A549 (cell line): Measurements from ENCODE around the gene CAMTA1. TPM values are rescaled to one million over a fixed set of nuclear protein-coding genes. Genes with fewer than 3 reads are reported as not detected.

Experiments used
- ATAC-seq, 2 experiments: fragments of 200-7000 bp in 1 of 2; fragments of >200 bp in 1 of 2; cut with Nextera tagmentation in 1 of 2; cut with Tn5 transposase in 1 of 2; 3 replicates each; pipeline versions ENCODE4 v1.8.0 to v1.9.1; 2018 to 2020; ENCODE audit warnings: mild to moderate bottlenecking in 1 of 2, moderate library complexity in 1 of 2
- CTCF ChIA-PET: fragments of 300-600 bp; sonication (Branson Sonifier 250); formaldehyde crosslinking; extraction: SDS; loops from one replicate; lab custom pipeline; 2021; ENCODE audit warnings: antibody characterized with exemption, inconsistent platforms; lab: Yijun Ruan, JAX
- POLR2A ChIA-PET: fragments of 350-600 bp; formaldehyde crosslinking; extraction: SDS; loops from one replicate; lab custom pipeline; 2021; ENCODE audit warnings: antibody characterized with exemption, inconsistent platforms; lab: Yijun Ruan, JAX
- DNase-seq, 2 experiments: peaks; one replicate each; pipeline versions ENCODE4 v3.0.0 to v3.0.0-alpha.2; 2011 to 2016; ENCODE audit warnings: low read depth in 1 of 2, low spot score in 1 of 2
- FAIRE-seq: peaks from 2 replicates; lab custom pipeline; 2011; peaks lifted over from hg19 to GRCh38; lab: Jason Lieb, UNC
- H3K27ac ChIP-seq, 2 experiments: fragments of >200 bp; sonication (Bioruptor Twin); formaldehyde crosslinking; 3 replicates each; pipeline ENCODE4 v1.5.1; 2016 to 2017
- H3K4me1 ChIP-seq: fragments of >200 bp; sonication (Bioruptor Twin); formaldehyde crosslinking; 3 replicates; pipeline ENCODE4 v1.6.1; 2016
- H3K4me2 ChIP-seq: fragments of >200 bp; sonication (Bioruptor Twin); formaldehyde crosslinking; 3 replicates; pipeline ENCODE4 v1.6.1; 2016
- H3K4me3 ChIP-seq: fragments of >200 bp; sonication (Bioruptor Twin); formaldehyde crosslinking; 3 replicates; pipeline ENCODE4 v1.5.1; 2016
- H3K9me3 ChIP-seq: fragments of >200 bp; sonication (Bioruptor Twin); formaldehyde crosslinking; 3 replicates; pipeline ENCODE4 v1.6.1; 2016
- BCL3 ChIP-seq: fragments of >200 bp; sonication (Bioruptor Twin); formaldehyde crosslinking; IDR thresholded peaks from 3 replicates; pipeline ENCODE4 v1.6.1; 2016
- CTCF ChIP-seq: fragments of >200 bp; sonication (Bioruptor Twin); formaldehyde crosslinking; IDR thresholded peaks from 3 replicates; pipeline ENCODE4 v1.5.1; 2016
- EHMT2 ChIP-seq: fragments of 200-600 bp; sonication (generic); IDR thresholded peaks from 2 replicates; pipeline ENCODE4 v1.6.1; 2016; ENCODE audit warnings: antibody characterized with exemption, low read depth, mild to moderate bottlenecking, moderate library complexity
- EP300 ChIP-seq, 2 experiments: fragments of >200 bp; sonication (Bioruptor Twin); formaldehyde crosslinking; IDR thresholded peaks; 2 replicates in 1 of 2; 3 replicates in 1 of 2; pipeline ENCODE4 v1.6.1; 2016 to 2017
- GATA3 ChIP-seq: IDR thresholded peaks from 2 replicates; pipeline ENCODE4 v1.6.1; 2012; ENCODE audit warnings: borderline replicate concordance
- HEYL ChIP-seq: fragments of 250-450 bp; sonication (Bioruptor Pico); IDR thresholded peaks from 2 replicates; pipeline ENCODE4 v1.8.0; 2021; ENCODE audit warnings: mild to moderate bottlenecking, moderate library complexity
- HOXB5 ChIP-seq: fragments of 250-450 bp; sonication (Bioruptor Pico); IDR thresholded peaks from 2 replicates; pipeline ENCODE4 v1.5.0; 2020; ENCODE audit warnings: mild to moderate bottlenecking, moderate library complexity
- JUN ChIP-seq, 2 experiments: fragments of >200 bp; sonication (Bioruptor Twin); formaldehyde crosslinking; IDR thresholded peaks; 2 replicates in 1 of 2; 3 replicates in 1 of 2; pipeline ENCODE4 v1.6.1; 2016 to 2017
- KDM1A ChIP-seq: fragments of 200-600 bp; sonication (generic); IDR thresholded peaks from 2 replicates; pipeline ENCODE4 v1.6.1; 2016; ENCODE audit warnings: low read depth, mild to moderate bottlenecking
- KDM5A ChIP-seq: fragments of 200-600 bp; sonication (generic); IDR thresholded peaks from 2 replicates; pipeline ENCODE4 v1.6.1; 2016; ENCODE audit warnings: antibody characterized with exemption, mild to moderate bottlenecking
- NFE2L2 ChIP-seq: fragments of 150-350 bp; conservative IDR thresholded peaks from 2 replicates; pipeline ENCODE4 v1.6.1; 2014; ENCODE audit warnings: low read length
- PBX3 ChIP-seq: IDR thresholded peaks from 2 replicates; pipeline ENCODE4 v1.6.1; 2012
- POLR2AphosphoS2 ChIP-seq: conservative IDR thresholded peaks from 2 replicates; pipeline ENCODE4 v1.6.1; 2012; ENCODE audit warnings: low read length, improper control_type of control experiment, inconsistent platforms
- RAD21 ChIP-seq, 2 experiments: fragments of >200 bp in 1 of 2; sonication (Bioruptor Twin) in 1 of 2; formaldehyde crosslinking in 1 of 2; IDR thresholded peaks in 1 of 2; conservative IDR thresholded peaks in 1 of 2; 2 replicates in 1 of 2; 3 replicates in 1 of 2; pipeline ENCODE4 v1.6.1; 2012 to 2018; ENCODE audit warnings: inconsistent platforms in 1 of 2
- RARB ChIP-seq: fragments of 250-450 bp; sonication (Bioruptor Pico); IDR thresholded peaks from 2 replicates; pipeline ENCODE4 v1.8.0; 2021; ENCODE audit warnings: mild to moderate bottlenecking, moderate library complexity
- SREBF2 ChIP-seq: fragments of 450-650 bp; IDR thresholded peaks from 2 replicates; pipeline ENCODE4 v1.6.1; 2014; ENCODE audit warnings: mild to moderate bottlenecking, moderate library complexity
- TP53 ChIP-seq: fragments of 250-450 bp; sonication (Bioruptor Pico); IDR thresholded peaks from 2 replicates; pipeline ENCODE4 v1.5.0; 2021; ENCODE audit warnings: mild to moderate bottlenecking, moderate library complexity
- ZNF302 ChIP-seq: fragments of 250-450 bp; sonication (Bioruptor Pico); IDR thresholded peaks from 2 replicates; pipeline ENCODE4 v1.9.0; 2021; ENCODE audit warnings: inconsistent platforms, mild to moderate bottlenecking, moderate library complexity
- WGBS: methylation state at CpG from one replicate; pipeline ENCODE4 v1.1.6; 2017; ENCODE audit errors: missing lambda C conversion rate; 5-methylcytosine and 5-hydroxymethylcytosine counted together
- polyA plus RNA-seq, 4 experiments: library from polyadenylated mRNA; depleted of rRNA in 3 of 4; stranded (reverse); fragments of >200 nt; fragmentation: RNase III in 1 of 4; extraction: RNeasy Plus Mini Kit Qiagen cat#74134 plus additional on column Dnase treatment in 1 of 4; gene quantifications; 2 replicates in 3 of 4; 3 replicates in 1 of 4; pipeline ENCODE4 v1.2.3, GENCODE V29; 2011 to 2017
- TF ChIP-seq, protein P1 (sequence below): fragments of 150-350 bp; IDR thresholded peaks from 2 replicates; pipeline ENCODE4 v1.6.1; 2014; ENCODE audit warnings: low read depth, mild to moderate bottlenecking, low read length

CAMTA1 gene
- polyA plus RNA-seq, 2 of the 4 experiments (the other 2 are of a cell fraction), result 58.8 to 75.0 TPM

DNA sequence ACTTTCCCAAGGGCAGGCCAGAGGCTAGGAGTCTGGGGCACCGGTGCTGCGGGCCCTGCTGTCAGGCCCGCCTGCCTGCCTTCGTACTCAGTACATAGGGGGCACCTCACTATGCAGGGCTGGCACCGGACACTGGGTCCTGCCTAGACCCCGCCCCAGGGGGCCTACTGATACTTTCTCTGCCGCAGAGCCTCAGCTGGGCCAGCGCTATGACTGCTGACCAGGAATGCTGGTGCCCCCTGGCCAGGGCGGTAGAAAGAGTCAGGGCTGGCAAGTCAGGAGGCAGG lies 857.1 kb downstream of the CAMTA1 start:
- FAIRE-seq (no peak), DNase-seq (no peak), ATAC-seq (no peak)
- CTCF ChIA-PET, result interaction anchor here (6.0 kb wide), 1 partner anchor 599 kb away, joined by 46 read pairs; no protein-coding TSS in a partner anchor
- peak overlapping the region; percentile 40 to 92; a peak in 5 of 6 replicates for H3K27ac ChIP-seq
- no peaks in the 10 kb centered on the region for H3K9me3 ChIP-seq
- no peak overlapping the region for H3K4me3 ChIP-seq
- H3K4me1 ChIP-seq, result peaks cover 9% of the 10 kb centered on the region; the same call in 2 of the 3 replicates
- POLR2A ChIA-PET, result no interaction called here
- no peak overlapping the region for H3K4me2 ChIP-seq
- TF ChIP-seq KDM5A, result no peak
- TF ChIP-seq CTCF, result no peak
- no peak for TF ChIP-seq EP300 (IDR thresholded peaks at IDR 0.05)
- TF ChIP-seq HEYL (CRISPR knock-in tag), result no peak
- TF ChIP-seq KDM1A, result no peak
- TF ChIP-seq NFE2L2, result no peak
- TF ChIP-seq JUN (IDR thresholded peaks at IDR 0.05), result no peak
- TF ChIP-seq ZNF302 (CRISPR knock-in tag), result no peak
- no peak for TF ChIP-seq RAD21 (conservative IDR thresholded peaks at IDR 0.05 in 1 of 2, IDR thresholded peaks at IDR 0.05 in 1 of 2)
- no peak for TF ChIP-seq BCL3
- WGBS, result 93% methylated on average over 2 of the region's 9 CpGs

DNA sequence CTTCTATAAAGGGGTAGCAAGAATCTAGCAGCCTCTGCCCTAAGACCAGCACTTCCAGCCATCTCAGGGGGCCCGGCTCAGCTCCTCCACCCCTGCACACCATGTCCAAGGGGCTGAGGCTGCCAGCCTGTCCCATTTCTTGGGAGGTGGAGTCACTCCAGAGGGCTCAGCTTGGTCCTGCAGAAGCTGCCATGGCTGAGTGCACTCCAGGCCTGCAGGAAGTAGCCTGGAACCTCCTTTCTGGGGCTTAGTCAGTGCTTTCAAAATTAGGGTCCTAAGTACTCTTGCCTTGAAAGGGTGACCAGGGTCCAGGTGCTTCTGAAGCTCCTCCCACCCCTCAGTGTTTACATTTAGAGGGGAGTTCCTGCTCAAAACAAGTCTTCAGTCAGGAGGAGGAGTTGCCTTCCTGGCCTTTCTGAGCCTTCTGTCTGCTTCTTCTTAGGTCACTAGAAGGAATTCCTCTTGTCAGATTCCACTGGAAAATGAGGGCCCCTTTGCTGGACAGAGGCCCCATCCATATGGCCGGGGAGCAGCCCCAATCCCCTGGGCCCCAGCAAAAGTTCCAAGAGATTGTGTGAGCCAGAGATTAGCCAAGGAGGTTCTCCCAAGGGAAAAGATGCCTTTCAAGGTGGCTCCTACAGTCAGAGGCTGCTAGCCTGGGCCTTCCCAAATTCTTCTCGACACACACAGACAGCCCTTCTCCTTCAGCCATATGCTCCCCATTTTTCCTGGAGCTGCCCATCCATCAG lies 857.7 kb downstream of the CAMTA1 start:
- no peak for FAIRE-seq
- peaks cover 9% of the 10 kb centered on the region; the same call in 2 of the 3 replicates for H3K4me1 ChIP-seq
- 100% methylated on average over 1 of the region's 3 CpGs for WGBS
- no peak overlapping the region for H3K4me2 ChIP-seq
- TF ChIP-seq, protein P1, sequence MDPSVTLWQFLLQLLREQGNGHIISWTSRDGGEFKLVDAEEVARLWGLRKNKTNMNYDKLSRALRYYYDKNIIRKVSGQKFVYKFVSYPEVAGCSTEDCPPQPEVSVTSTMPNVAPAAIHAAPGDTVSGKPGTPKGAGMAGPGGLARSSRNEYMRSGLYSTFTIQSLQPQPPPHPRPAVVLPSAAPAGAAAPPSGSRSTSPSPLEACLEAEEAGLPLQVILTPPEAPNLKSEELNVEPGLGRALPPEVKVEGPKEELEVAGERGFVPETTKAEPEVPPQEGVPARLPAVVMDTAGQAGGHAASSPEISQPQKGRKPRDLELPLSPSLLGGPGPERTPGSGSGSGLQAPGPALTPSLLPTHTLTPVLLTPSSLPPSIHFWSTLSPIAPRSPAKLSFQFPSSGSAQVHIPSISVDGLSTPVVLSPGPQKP, result no peak
- TF ChIP-seq PBX3 (no peak), EP300 (IDR thresholded peaks at IDR 0.05) (no peak), GATA3 (no peak), SREBF2 (no peak), TP53 (CRISPR knock-in tag) (no peak), HOXB5 (no peak), EHMT2 (no peak), POLR2AphosphoS2 (no peak), RARB (CRISPR knock-in tag) (no peak), CTCF (no peak)
- no peaks in the 10 kb centered on the region for H3K9me3 ChIP-seq
- H3K4me3 ChIP-seq, result no peak overlapping the region
- POLR2A ChIA-PET, result no interaction called here
- CTCF ChIA-PET, result interaction anchor here (6.0 kb wide), 1 partner anchor 600 kb away, joined by 46 read pairs; no protein-coding TSS in a partner anchor
- no peak for ATAC-seq
- no peak for DNase-seq
- peak overlapping the region; percentile 40 to 92; a peak in 5 of 6 replicates for H3K27ac ChIP-seq
